ENCODE measurements around the gene MECP2. TPM values are rescaled to one million over a fixed set of nuclear protein-coding genes. Genes with fewer than 3 reads are reported as not detected.

MECP2 gene
- total and polyA plus RNA-seq, 2 of the 13 experiments (the other 11 are each of a cell fraction or from before 2014, with no cell fraction given): 7.9 to 18.1 TPM

- BruUV-seq (replicated peaks): no TSS peak
- no peak for ATAC-seq
- Histone ChIP-seq H4K20me1 (ENCODE audit: insufficient read depth, low read length) (no peaks in the 10 kb centered on the region), H3K27ac (ENCODE audit: extremely low read length, insufficient read depth, low read length) (no peak overlapping the region), H2AFZ (ENCODE audit: low read length) (no peak overlapping the region), H3K4me1 (ENCODE audit: insufficient read depth, low read length) (peaks cover 9% of the 10 kb centered on the region), H3K36me3 (replicated peaks in 1 of 2; ENCODE audit: control insufficient read depth in 1 of 2, insufficient read depth in 2 of 2, low read length in 2 of 2) (peaks cover 3 to 13% of the 10 kb centered on the region in 2 experiments; a peak in 3 of 5 replicates), H3K9me3 (ENCODE audit: low read length) (no peaks in the 10 kb centered on the region), H3K4me3 (replicated peaks in 1 of 3; ENCODE audit: insufficient read depth in 1 of 3, low read depth in 2 of 3, low read length in 3 of 3) (no peak overlapping the region), H3K27me3 (ENCODE audit: control insufficient read depth in 1 of 2, insufficient read depth in 2 of 2, low read length in 2 of 2) (no peaks in the 10 kb centered on the region; a peak in 1 of 5 replicates), H3K9ac (ENCODE audit: insufficient read depth, low read depth, low read length) (no peak overlapping the region), H3K4me2 (ENCODE audit: low read depth, low read length) (no peak overlapping the region), H3K79me2 (ENCODE audit: insufficient read depth, low read length) (peaks cover 22% of the 10 kb centered on the region)
- ChIA-PET POLR2A (no interaction called here), CTCF (ENCODE audit: low intra/inter-chr PET ratio, low total read pairs) (no interaction called here)
- intact Hi-C loops (cut with micrococcal nuclease; ENCODE audit: unreplicated experiment) (no loop called here), in situ Hi-C loops (cut with HindIII; ENCODE audit: extremely low pct_ligation_motif_present, low pct_unique_long_range_greater_than_20kb) (no loop called here)
- FAIRE-seq: no peak
- no peak for DNase-seq (ENCODE audit: low spot score)
- WGBS (ENCODE audit: low lambda C conversion rate): 96% methylated on average over 9 of the region's 10 CpGs
- TF ChIP-seq ZSCAN12 (CRISPR knock-in tag; IDR thresholded peaks at IDR 0.05) (no peak), ADNP (CRISPR knock-in tag; IDR thresholded peaks at IDR 0.05) (no peak), SRY (CRISPR knock-in tag; IDR thresholded peaks at IDR 0.05) (no peak), SIX4 (CRISPR knock-in tag; IDR thresholded peaks at IDR 0.05) (no peak), GATA4 (IDR thresholded peaks at IDR 0.05; ENCODE audit: borderline replicate concordance, low read depth) (no peak), FOXK2 (IDR thresholded peaks at IDR 0.05) (no peak), KDM3A (CRISPR knock-in tag; IDR thresholded peaks at IDR 0.05; ENCODE audit: low read depth) (no peak), THAP11 (CRISPR knock-in tag; IDR thresholded peaks at IDR 0.05) (no peak), ZKSCAN8 (CRISPR knock-in tag; IDR thresholded peaks at IDR 0.05; ENCODE audit: borderline replicate concordance) (no peak), ATF7 (IDR thresholded peaks at IDR 0.05) (no peak), ATF7 (CRISPR knock-in tag; IDR thresholded peaks at IDR 0.05) (no peak), ZBTB10 (CRISPR knock-in tag; IDR thresholded peaks at IDR 0.05; ENCODE audit: borderline replicate concordance) (no peak), HMG20B (CRISPR knock-in tag; conservative IDR thresholded peaks at IDR 0.05) (no peak), ISX (CRISPR knock-in tag; conservative IDR thresholded peaks at IDR 0.05) (no peak), MTF1 (CRISPR knock-in tag; IDR thresholded peaks at IDR 0.05) (no peak), MTF2 (CRISPR knock-in tag; IDR thresholded peaks at IDR 0.05; ENCODE audit: borderline replicate concordance) (no peak)
These were observed 51.3 kb downstream of the MECP2 start for GRCh38 chrX:154046031-154046781.
